ENCODE measurements around the gene BOC. TPM values are rescaled to one million over a fixed set of nuclear protein-coding genes. Genes with fewer than 3 reads are reported as not detected.

The BOC gene
- total RNA-seq, 1 experiment from 2014 or later = 0.73 TPM

DNA sequence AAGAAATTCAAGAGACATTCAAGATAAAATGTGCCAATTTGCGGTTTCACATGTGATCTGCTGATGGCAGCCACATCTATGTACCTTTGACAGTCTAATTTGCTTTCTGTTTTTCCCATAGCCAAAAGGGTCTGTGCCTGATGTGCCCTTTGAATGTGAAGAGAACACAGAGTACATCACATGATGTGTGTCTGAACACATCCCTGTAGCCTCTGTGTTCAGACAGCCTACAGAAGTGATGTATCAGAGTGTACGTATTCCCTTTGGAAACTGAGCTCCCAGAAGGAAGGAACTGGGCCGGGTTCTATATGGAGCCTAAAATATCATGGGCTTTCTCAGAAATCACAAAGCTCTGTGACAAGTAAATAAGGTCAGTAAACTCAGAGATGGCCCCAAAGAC lies 52.4 kb downstream of the BOC start:
- no TSS peak for BruUV-seq (replicated peaks)
- ChIA-PET CTCF (interaction anchor here (0.6 to 1.8 kb wide), 2 partner anchors 24 to 57 kb away, joined by 3 to 4 read pairs; no protein-coding TSS in a partner anchor), POLR2A (no interaction called here)
- intact Hi-C loops (cut with micrococcal nuclease; ENCODE audit: unreplicated experiment) = no loop called here
- TF ChIP-seq, protein P1, sequence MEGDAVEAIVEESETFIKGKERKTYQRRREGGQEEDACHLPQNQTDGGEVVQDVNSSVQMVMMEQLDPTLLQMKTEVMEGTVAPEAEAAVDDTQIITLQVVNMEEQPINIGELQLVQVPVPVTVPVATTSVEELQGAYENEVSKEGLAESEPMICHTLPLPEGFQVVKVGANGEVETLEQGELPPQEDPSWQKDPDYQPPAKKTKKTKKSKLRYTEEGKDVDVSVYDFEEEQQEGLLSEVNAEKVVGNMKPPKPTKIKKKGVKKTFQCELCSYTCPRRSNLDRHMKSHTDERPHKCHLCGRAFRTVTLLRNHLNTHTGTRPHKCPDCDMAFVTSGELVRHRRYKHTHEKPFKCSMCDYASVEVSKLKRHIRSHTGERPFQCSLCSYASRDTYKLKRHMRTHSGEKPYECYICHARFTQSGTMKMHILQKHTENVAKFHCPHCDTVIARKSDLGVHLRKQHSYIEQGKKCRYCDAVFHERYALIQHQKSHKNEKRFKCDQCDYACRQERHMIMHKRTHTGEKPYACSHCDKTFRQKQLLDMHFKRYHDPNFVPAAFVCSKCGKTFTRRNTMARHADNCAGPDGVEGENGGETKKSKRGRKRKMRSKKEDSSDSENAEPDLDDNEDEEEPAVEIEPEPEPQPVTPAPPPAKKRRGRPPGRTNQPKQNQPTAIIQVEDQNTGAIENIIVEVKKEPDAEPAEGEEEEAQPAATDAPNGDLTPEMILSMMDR (IDR thresholded peaks at IDR 0.05; ENCODE audit: insufficient read depth in 1 of 2, low read depth in 1 of 2, low read length in 1 of 2, severe bottlenecking in 1 of 2, unreplicated experiment in 1 of 2) = no peak
- Mint-ChIP-seq H3K4me3 (ENCODE audit: unreplicated experiment) (no peak overlapping the region), H3K36me3 (ENCODE audit: insufficient read depth, unreplicated experiment) (peaks cover 4% of the 10 kb centered on the region), H3K27me3 (ENCODE audit: insufficient read depth, unreplicated experiment) (peaks cover 31% of the 10 kb centered on the region), H3K27ac (ENCODE audit: unreplicated experiment) (no peak overlapping the region), H3K9me3 (ENCODE audit: unreplicated experiment) (no peaks in the 10 kb centered on the region), H3K4me1 (ENCODE audit: low read depth, unreplicated experiment) (no peaks in the 10 kb centered on the region)
- Histone ChIP-seq H3K4me1 (no peaks in the 10 kb centered on the region), H3K4me3 (ENCODE audit: low read depth, low read length) (no peak overlapping the region), H3K27me3 (replicated peaks; ENCODE audit: control insufficient read depth, insufficient read depth, low read length) (no peaks in the 10 kb centered on the region; the same call in 1 of the 2 replicates), H3K36me3 (ENCODE audit: control insufficient read depth, insufficient read depth, low read length) (no peaks in the 10 kb centered on the region), H3K9me3 (no peaks in the 10 kb centered on the region)
- DNase-seq = no peak

- no TSS peak for BruUV-seq (replicated peaks)
- Mint-ChIP-seq H3K27ac (ENCODE audit: unreplicated experiment) (no peak overlapping the region), H3K27me3 (ENCODE audit: insufficient read depth, unreplicated experiment) (peaks cover 31% of the 10 kb centered on the region), H3K4me3 (ENCODE audit: unreplicated experiment) (no peak overlapping the region), H3K36me3 (ENCODE audit: insufficient read depth, unreplicated experiment) (peaks cover 4% of the 10 kb centered on the region), H3K4me1 (ENCODE audit: low read depth, unreplicated experiment) (no peaks in the 10 kb centered on the region), H3K9me3 (ENCODE audit: unreplicated experiment) (no peaks in the 10 kb centered on the region)
- Histone ChIP-seq H3K36me3 (ENCODE audit: control insufficient read depth, insufficient read depth, low read length) (no peaks in the 10 kb centered on the region), H3K4me1 (no peaks in the 10 kb centered on the region), H3K27me3 (replicated peaks; ENCODE audit: control insufficient read depth, insufficient read depth, low read length) (no peaks in the 10 kb centered on the region; the same call in 1 of the 2 replicates), H3K4me3 (ENCODE audit: low read depth, low read length) (no peak overlapping the region), H3K9me3 (no peaks in the 10 kb centered on the region)
- ChIA-PET POLR2A (no interaction called here), CTCF (interaction anchor here (0.6 to 1.8 kb wide), 3 partner anchors 24 to 274 kb away, joined by 3 to 7 read pairs (median 4); no protein-coding TSS in a partner anchor)
- TF ChIP-seq, protein P1 (IDR thresholded peaks at IDR 0.05; ENCODE audit: insufficient read depth in 1 of 2, low read depth in 1 of 2, low read length in 1 of 2, severe bottlenecking in 1 of 2, unreplicated experiment in 1 of 2) = no peak
- no peak for DNase-seq
- intact Hi-C loops (cut with micrococcal nuclease; ENCODE audit: unreplicated experiment) = no loop called here
Observed at GRCh38 chr3:113264283-113265131, 53.1 kb downstream of the BOC start.

DNA sequence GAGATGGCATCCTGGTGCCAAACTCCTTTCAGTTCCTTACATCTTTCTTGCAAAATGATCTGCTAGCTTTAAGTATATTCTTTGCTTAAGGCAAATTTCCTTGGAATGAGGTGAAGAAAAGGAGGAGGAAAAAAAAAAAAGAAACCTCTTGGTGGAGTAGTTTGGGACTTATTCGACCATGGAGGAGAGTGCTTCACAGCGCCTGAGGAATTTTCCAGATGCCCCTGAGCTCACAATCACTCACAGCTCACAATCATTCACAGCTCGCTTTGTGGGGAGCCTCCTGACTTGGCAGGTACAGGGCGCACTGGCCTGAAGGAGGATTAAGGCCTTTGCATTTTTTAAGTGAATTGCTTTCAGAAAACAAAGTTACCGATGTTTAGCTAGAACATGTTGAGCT lies 53.9 kb downstream of the BOC start:
- H3K4me1 Mint-ChIP-seq (ENCODE audit: low read depth, unreplicated experiment) = no peaks in the 10 kb centered on the region
- POLR2A ChIA-PET = no interaction called here
- no peak overlapping the region for H3K4me3 Mint-ChIP-seq (ENCODE audit: unreplicated experiment)
- Histone ChIP-seq H3K9me3 (no peaks in the 10 kb centered on the region), H3K4me3 (ENCODE audit: low read depth, low read length) (no peak overlapping the region), H3K4me1 (no peaks in the 10 kb centered on the region), H3K27me3 (replicated peaks; ENCODE audit: control insufficient read depth, insufficient read depth, low read length) (no peaks in the 10 kb centered on the region; the same call in 1 of the 2 replicates), H3K36me3 (ENCODE audit: control insufficient read depth, insufficient read depth, low read length) (no peaks in the 10 kb centered on the region)
- intact Hi-C loops (cut with micrococcal nuclease; ENCODE audit: unreplicated experiment) = no loop called here
- CTCF ChIA-PET = no interaction called here
- TF ChIP-seq, protein P1 (IDR thresholded peaks at IDR 0.05; ENCODE audit: insufficient read depth in 1 of 2, low read depth in 1 of 2, low read length in 1 of 2, severe bottlenecking in 1 of 2, unreplicated experiment in 1 of 2) = no peak
- H3K27ac Mint-ChIP-seq (ENCODE audit: unreplicated experiment) = no peak overlapping the region
- H3K9me3 Mint-ChIP-seq (ENCODE audit: unreplicated experiment) = no peaks in the 10 kb centered on the region
- H3K36me3 Mint-ChIP-seq (ENCODE audit: insufficient read depth, unreplicated experiment) = no peaks in the 10 kb centered on the region
- no peak for DNase-seq
- no TSS peak for BruUV-seq (replicated peaks)
- peaks cover 25% of the 10 kb centered on the region for H3K27me3 Mint-ChIP-seq (ENCODE audit: insufficient read depth, unreplicated experiment)
